ENCODE results near the gene CADPS2. TPM values are rescaled to one million over a fixed set of nuclear protein-coding genes. Genes with fewer than 3 reads are reported as not detected.

The CADPS2 gene
- total RNA-seq, 1 donor from 2014 or later: 6.4 TPM

DNA sequence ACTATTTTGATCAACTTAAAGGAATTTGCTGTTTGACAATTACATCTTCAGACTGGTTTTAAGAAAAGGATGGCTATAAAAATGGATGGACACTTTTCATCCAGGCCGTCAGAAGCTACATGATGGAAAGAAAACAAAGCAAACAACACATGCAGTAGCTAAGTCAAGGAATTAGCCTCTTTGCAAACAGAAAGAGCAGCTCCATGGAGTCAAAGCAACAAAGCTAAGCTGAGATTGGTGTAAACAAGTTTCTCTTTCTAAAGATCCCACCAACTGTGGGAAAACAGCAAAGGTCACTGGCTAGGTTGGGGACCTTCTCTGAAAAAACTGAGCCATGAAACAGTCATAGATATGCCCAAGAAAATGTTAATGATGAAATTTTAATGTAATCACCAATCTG is 286.2 kb downstream of the CADPS2 start:
- no peaks in the 10 kb centered on the region for H3K9me3 ChIP-seq (ENCODE audit: insufficient read depth, low read depth, low read length)
- no peak for TF ChIP-seq EZH2 (IDR thresholded peaks at IDR 0.05; ENCODE audit: insufficient read depth, low read length)
- TF ChIP-seq, protein P1, sequence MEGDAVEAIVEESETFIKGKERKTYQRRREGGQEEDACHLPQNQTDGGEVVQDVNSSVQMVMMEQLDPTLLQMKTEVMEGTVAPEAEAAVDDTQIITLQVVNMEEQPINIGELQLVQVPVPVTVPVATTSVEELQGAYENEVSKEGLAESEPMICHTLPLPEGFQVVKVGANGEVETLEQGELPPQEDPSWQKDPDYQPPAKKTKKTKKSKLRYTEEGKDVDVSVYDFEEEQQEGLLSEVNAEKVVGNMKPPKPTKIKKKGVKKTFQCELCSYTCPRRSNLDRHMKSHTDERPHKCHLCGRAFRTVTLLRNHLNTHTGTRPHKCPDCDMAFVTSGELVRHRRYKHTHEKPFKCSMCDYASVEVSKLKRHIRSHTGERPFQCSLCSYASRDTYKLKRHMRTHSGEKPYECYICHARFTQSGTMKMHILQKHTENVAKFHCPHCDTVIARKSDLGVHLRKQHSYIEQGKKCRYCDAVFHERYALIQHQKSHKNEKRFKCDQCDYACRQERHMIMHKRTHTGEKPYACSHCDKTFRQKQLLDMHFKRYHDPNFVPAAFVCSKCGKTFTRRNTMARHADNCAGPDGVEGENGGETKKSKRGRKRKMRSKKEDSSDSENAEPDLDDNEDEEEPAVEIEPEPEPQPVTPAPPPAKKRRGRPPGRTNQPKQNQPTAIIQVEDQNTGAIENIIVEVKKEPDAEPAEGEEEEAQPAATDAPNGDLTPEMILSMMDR (IDR thresholded peaks at IDR 0.05; ENCODE audit: insufficient read depth, low read depth, low read length): no peak
- H4K20me1 ChIP-seq (ENCODE audit: insufficient read depth, low read length): no peaks in the 10 kb centered on the region
- no peak overlapping the region for H3K4me2 ChIP-seq (ENCODE audit: low read length)
- H3K4me3 Mint-ChIP-seq (ENCODE audit: unreplicated experiment): no peak overlapping the region
- DNase-seq (ENCODE audit: low read depth) (no peak), FAIRE-seq (no peak)
- no peaks in the 10 kb centered on the region for H3K27me3 Mint-ChIP-seq (ENCODE audit: low read depth, unreplicated experiment)
- H3K27me3 ChIP-seq (ENCODE audit: insufficient read depth, low read length): no peaks in the 10 kb centered on the region
- H3K9ac ChIP-seq (ENCODE audit: low read length): no peak overlapping the region
- H3K79me2 ChIP-seq (ENCODE audit: insufficient read depth, low read length): no peaks in the 10 kb centered on the region
- no peak overlapping the region for H2AFZ ChIP-seq (ENCODE audit: low read depth, low read length)
- no peaks in the 10 kb centered on the region for H3K36me3 ChIP-seq (ENCODE audit: insufficient read depth, low read length)
- no peaks in the 10 kb centered on the region for H3K4me1 ChIP-seq (ENCODE audit: insufficient read depth, low read length)
- H3K27ac Mint-ChIP-seq (ENCODE audit: unreplicated experiment): no peak overlapping the region
- no peaks in the 10 kb centered on the region for H3K9me3 Mint-ChIP-seq (ENCODE audit: unreplicated experiment)
- H3K4me3 ChIP-seq (ENCODE audit: insufficient read depth, low read depth, low read length): no peak overlapping the region
- H3K36me3 Mint-ChIP-seq (ENCODE audit: low read depth, unreplicated experiment): no peaks in the 10 kb centered on the region
- no peaks in the 10 kb centered on the region for H3K4me1 Mint-ChIP-seq (ENCODE audit: low read depth, unreplicated experiment)
- no peak overlapping the region for H3K27ac ChIP-seq (ENCODE audit: low read depth, low read length)

DNA sequence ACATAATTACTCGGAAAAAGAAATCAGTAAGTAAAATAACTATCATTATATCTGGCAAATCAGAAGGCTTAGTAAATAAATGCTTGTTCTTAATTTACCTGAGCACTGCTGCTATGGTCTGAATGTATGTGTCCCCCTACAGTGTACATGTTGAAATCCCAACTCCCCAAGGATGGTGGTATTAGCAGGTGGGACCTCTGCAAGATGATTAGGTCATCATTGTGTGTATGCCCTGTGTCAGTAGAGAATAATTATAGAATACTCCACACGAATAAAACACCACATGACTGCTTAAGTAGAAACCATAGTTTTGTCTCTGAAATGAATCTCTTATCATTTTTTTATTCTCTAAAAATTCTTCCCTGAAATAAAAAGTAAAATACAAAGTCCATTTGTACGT is 289.0 kb downstream of the CADPS2 start:
- Histone ChIP-seq H2AFZ (ENCODE audit: low read depth, low read length) (no peak overlapping the region), H3K4me3 (ENCODE audit: insufficient read depth, low read depth, low read length) (no peak overlapping the region), H3K79me2 (ENCODE audit: insufficient read depth, low read length) (no peaks in the 10 kb centered on the region), H3K4me2 (ENCODE audit: low read length) (no peak overlapping the region), H3K27ac (ENCODE audit: low read depth, low read length) (no peak overlapping the region), H3K4me1 (ENCODE audit: insufficient read depth, low read length) (no peaks in the 10 kb centered on the region), H4K20me1 (ENCODE audit: insufficient read depth, low read length) (no peaks in the 10 kb centered on the region), H3K27me3 (ENCODE audit: insufficient read depth, low read length) (no peaks in the 10 kb centered on the region), H3K9ac (ENCODE audit: low read length) (no peak overlapping the region), H3K9me3 (ENCODE audit: insufficient read depth, low read depth, low read length) (no peaks in the 10 kb centered on the region), H3K36me3 (ENCODE audit: insufficient read depth, low read length) (no peaks in the 10 kb centered on the region)
- H3K27ac Mint-ChIP-seq (ENCODE audit: unreplicated experiment): no peak overlapping the region
- DNase-seq (ENCODE audit: low read depth) (no peak), FAIRE-seq (no peak)
- no peaks in the 10 kb centered on the region for H3K4me1 Mint-ChIP-seq (ENCODE audit: low read depth, unreplicated experiment)
- H3K4me3 Mint-ChIP-seq (ENCODE audit: unreplicated experiment): no peak overlapping the region
- TF ChIP-seq EZH2 (IDR thresholded peaks at IDR 0.05; ENCODE audit: insufficient read depth, low read length): no peak
- TF ChIP-seq, protein P1 (IDR thresholded peaks at IDR 0.05; ENCODE audit: insufficient read depth, low read depth, low read length): no peak
- no peaks in the 10 kb centered on the region for H3K9me3 Mint-ChIP-seq (ENCODE audit: unreplicated experiment)
- no peaks in the 10 kb centered on the region for H3K27me3 Mint-ChIP-seq (ENCODE audit: low read depth, unreplicated experiment)
- no peaks in the 10 kb centered on the region for H3K36me3 Mint-ChIP-seq (ENCODE audit: low read depth, unreplicated experiment)

DNA sequence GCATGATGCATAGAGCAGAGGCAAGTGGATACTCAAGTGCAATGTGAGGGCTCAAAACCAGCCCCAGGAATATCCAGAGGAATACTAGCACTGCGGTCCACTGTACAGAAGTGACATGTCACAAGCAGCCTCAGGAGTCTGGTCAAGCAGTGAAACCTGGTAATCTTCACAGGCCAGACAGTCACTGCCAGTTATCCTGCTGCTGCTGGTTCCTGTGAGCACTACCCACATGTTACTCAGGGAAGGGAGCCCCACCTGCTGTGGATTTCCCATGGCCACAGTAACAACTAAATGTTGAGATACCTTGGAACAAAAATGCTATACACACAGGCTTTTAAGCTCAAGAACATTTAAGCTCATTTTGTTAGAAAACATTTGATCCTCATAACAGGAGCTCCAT is 290.4 kb downstream of the CADPS2 start:
- Histone ChIP-seq H3K4me2 (ENCODE audit: low read length) (no peak overlapping the region), H2AFZ (ENCODE audit: low read depth, low read length) (no peak overlapping the region), H3K9ac (ENCODE audit: low read length) (no peak overlapping the region), H3K79me2 (ENCODE audit: insufficient read depth, low read length) (no peaks in the 10 kb centered on the region), H3K9me3 (ENCODE audit: insufficient read depth, low read depth, low read length) (no peaks in the 10 kb centered on the region), H4K20me1 (ENCODE audit: insufficient read depth, low read length) (no peaks in the 10 kb centered on the region), H3K4me3 (ENCODE audit: insufficient read depth, low read depth, low read length) (no peak overlapping the region), H3K36me3 (ENCODE audit: insufficient read depth, low read length) (no peaks in the 10 kb centered on the region), H3K27me3 (ENCODE audit: insufficient read depth, low read length) (no peaks in the 10 kb centered on the region), H3K27ac (ENCODE audit: low read depth, low read length) (no peak overlapping the region), H3K4me1 (ENCODE audit: insufficient read depth, low read length) (no peaks in the 10 kb centered on the region)
- TF ChIP-seq, protein P1 (IDR thresholded peaks at IDR 0.05; ENCODE audit: insufficient read depth, low read depth, low read length): no peak
- TF ChIP-seq EZH2 (IDR thresholded peaks at IDR 0.05; ENCODE audit: insufficient read depth, low read length): no peak
- no peak overlapping the region for H3K4me3 Mint-ChIP-seq (ENCODE audit: unreplicated experiment)
- no peak overlapping the region for H3K27ac Mint-ChIP-seq (ENCODE audit: unreplicated experiment)
- DNase-seq (ENCODE audit: low read depth) (no peak), FAIRE-seq (no peak)
- H3K4me1 Mint-ChIP-seq (ENCODE audit: low read depth, unreplicated experiment): no peaks in the 10 kb centered on the region
- peaks cover 2% of the 10 kb centered on the region for H3K9me3 Mint-ChIP-seq (ENCODE audit: unreplicated experiment)
- no peaks in the 10 kb centered on the region for H3K27me3 Mint-ChIP-seq (ENCODE audit: low read depth, unreplicated experiment)
- H3K36me3 Mint-ChIP-seq (ENCODE audit: low read depth, unreplicated experiment): no peaks in the 10 kb centered on the region
